GM18861 (cell line): ENCODE results near the gene MYH11.
"Not testable (repeated sequence)": the region's sequence is repeated elsewhere in the genome, so short reads cannot be mapped to it uniquely, and the experiment has no call there.

Experiments
- ATAC-seq: cut with Tn5 transposase; IDR thresholded peaks from one replicate; pipeline ENCODE4 v1.9.1; 2021; ENCODE audit not compliant: unreplicated experiment

The MYH11 gene

GRCh38 chr16:15811481-15812400, 45.1 kb downstream of the MYH11 start:
- ATAC-seq = no peak

- ATAC-seq = no peak
Observed at GRCh38 chr16:15810949-15811348, 45.9 kb downstream of the MYH11 start.

GRCh38 chr16:15810411-15810810, 46.4 kb downstream of the MYH11 start:
- no peak for ATAC-seq

GRCh38 chr16:15809297-15809696, 47.5 kb downstream of the MYH11 start:
- ATAC-seq = not testable (repeated sequence)

GRCh38 chr16:15808071-15808470, 48.8 kb downstream of the MYH11 start:
- ATAC-seq = no peak

- ATAC-seq = no peak
Observed at GRCh38 chr16:15807603-15808009, 49.2 kb downstream of the MYH11 start.

- ATAC-seq = no peak
Observed at GRCh38 chr16:15803618-15804017, 53.2 kb downstream of the MYH11 start.

- ATAC-seq = no peak
Observed at GRCh38 chr16:15799851-15800495, 56.9 kb downstream of the MYH11 start.

- ATAC-seq = no peak
Observed at GRCh38 chr16:15798671-15799070, 58.2 kb downstream of the MYH11 start.

GRCh38 chr16:15796885-15797284, 59.9 kb downstream of the MYH11 start:
- no peak for ATAC-seq

- ATAC-seq = no peak
Observed at GRCh38 chr16:15795615-15796014, 61.2 kb downstream of the MYH11 start.

- no peak for ATAC-seq
Observed at GRCh38 chr16:15792563-15792971, 64.3 kb downstream of the MYH11 start.

- no peak for ATAC-seq
Observed at GRCh38 chr16:15790458-15790857, 66.4 kb downstream of the MYH11 start.

- ATAC-seq = not testable (repeated sequence)
Observed at GRCh38 chr16:15789816-15790215, 67.0 kb downstream of the MYH11 start.

GRCh38 chr16:15788846-15789239, 68.0 kb downstream of the MYH11 start:
- no peak for ATAC-seq

- no peak for ATAC-seq
Observed at GRCh38 chr16:15786501-15786900, 70.3 kb downstream of the MYH11 start.

- ATAC-seq = no peak
Observed at GRCh38 chr16:15785386-15786059, 71.3 kb downstream of the MYH11 start.

- no peak for ATAC-seq
Observed at GRCh38 chr16:15783985-15784384, 72.8 kb downstream of the MYH11 start.

GRCh38 chr16:15782573-15783365, 74.1 kb downstream of the MYH11 start:
- no peak for ATAC-seq

- no peak for ATAC-seq
Observed at GRCh38 chr16:15781650-15782049, 75.2 kb downstream of the MYH11 start.

- no peak for ATAC-seq
Observed at GRCh38 chr16:15780805-15781204, 76.0 kb downstream of the MYH11 start.
